Measurements from ENCODE around the gene NUBPL. TPM values are rescaled to one million over a fixed set of nuclear protein-coding genes. Genes with fewer than 3 reads are reported as not detected.
A peak's percentile ranks its signal among the peaks of the same experiment; 100 is the strongest.

Gene NUBPL
- total RNA-seq, 1 donor from 2014 or later = 11.0 TPM

DNA sequence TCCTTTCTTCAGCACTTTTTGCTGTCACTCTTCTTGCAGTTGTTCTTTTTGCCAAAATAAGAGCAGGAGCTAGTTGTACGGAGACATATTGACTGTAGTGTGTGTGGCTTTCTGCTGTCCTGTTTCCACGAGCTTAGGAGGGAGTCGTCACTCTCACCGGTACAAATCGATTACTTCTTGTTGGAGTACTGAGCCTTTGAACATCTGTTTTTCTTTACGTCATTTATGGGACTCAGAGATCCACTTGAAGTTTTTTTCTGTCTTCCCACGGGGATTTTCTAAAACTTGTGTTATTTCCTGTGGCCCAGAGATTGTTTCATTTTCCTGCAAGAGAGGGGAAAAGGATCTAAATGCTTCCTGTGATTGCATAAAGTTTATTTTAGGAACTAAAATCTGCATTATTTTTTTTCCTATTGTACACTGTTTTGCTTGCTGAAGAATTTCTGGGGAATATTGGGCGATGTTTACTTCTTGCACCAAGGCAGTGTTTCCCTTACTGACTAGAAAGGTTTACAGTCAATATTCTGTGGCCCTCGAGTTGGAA lies 316.1 kb downstream of the NUBPL start:
- H3K4me3 ChIP-seq (ENCODE audit: low read length in 3 of 3) = peak overlapping the region; percentile 18 to 36 (median 25)
- H3K9ac ChIP-seq (ENCODE audit: low read depth in 1 of 3, low read length in 3 of 3) = peak overlapping the region in 1 of 3 donors; percentile 55
- H3K27me3 ChIP-seq (ENCODE audit: control insufficient read depth in 3 of 3, insufficient read depth in 3 of 3, low read length in 3 of 3) = no peaks in the 10 kb centered on the region
- H3K36me3 ChIP-seq (ENCODE audit: control insufficient read depth in 3 of 3, insufficient read depth in 3 of 3, low read length in 3 of 3) = no peaks in the 10 kb centered on the region
- peak overlapping the region; percentile 76 for H3K27ac ChIP-seq (ENCODE audit: low read depth, low read length)
- peaks cover 0 to 3% (median 0%) of the 10 kb centered on the region in 3 donors for H3K4me1 ChIP-seq (ENCODE audit: control insufficient read depth in 3 of 3, insufficient read depth in 3 of 3, low read length in 3 of 3)
- H3K9me3 ChIP-seq (ENCODE audit: control insufficient read depth in 3 of 3, low read length in 3 of 3) = no peaks in the 10 kb centered on the region

DNA sequence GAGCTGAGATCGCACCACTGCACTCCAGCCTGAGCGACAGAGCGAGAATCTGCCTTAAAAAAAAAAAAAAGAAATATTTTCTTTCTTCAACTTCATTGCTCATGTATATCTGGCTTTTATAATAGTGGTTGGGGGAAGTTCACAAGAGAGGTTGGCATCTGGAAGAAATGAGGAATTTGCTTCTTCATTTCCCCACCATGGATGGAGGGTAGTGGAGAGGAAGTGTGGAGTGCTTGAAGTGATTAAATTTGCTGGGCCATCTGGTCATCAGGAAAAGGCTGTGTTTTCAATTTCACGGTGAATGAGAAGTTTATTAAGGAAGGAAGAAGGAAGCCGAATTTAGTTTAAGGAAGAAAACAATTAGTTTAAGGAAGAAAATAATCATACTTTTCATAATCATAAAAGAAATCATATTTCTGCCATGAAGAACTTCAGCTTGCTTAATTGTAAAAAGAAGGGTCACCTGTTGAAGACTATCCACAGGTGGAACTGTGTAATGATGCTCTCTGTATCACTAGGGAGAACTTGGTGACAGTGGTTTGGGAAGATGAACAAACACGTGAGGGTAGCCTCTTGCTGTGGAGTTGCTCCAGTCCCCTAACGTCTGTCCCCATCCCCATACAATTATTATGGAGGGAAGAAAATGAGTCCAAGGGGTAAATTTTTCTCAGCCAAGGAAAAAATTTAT lies 318.6 kb downstream of the NUBPL start:
- Histone ChIP-seq H3K27ac (ENCODE audit: low read depth, low read length) (no peak overlapping the region), H3K9me3 (ENCODE audit: control insufficient read depth in 3 of 3, low read length in 3 of 3) (no peaks in the 10 kb centered on the region), H3K9ac (ENCODE audit: low read depth in 1 of 3, low read length in 3 of 3) (no peak overlapping the region), H3K27me3 (ENCODE audit: control insufficient read depth in 3 of 3, insufficient read depth in 3 of 3, low read length in 3 of 3) (no peaks in the 10 kb centered on the region), H3K36me3 (ENCODE audit: control insufficient read depth in 3 of 3, insufficient read depth in 3 of 3, low read length in 3 of 3) (no peaks in the 10 kb centered on the region), H3K4me1 (ENCODE audit: control insufficient read depth in 3 of 3, insufficient read depth in 3 of 3, low read length in 3 of 3) (peaks cover 0 to 3% (median 0%) of the 10 kb centered on the region in 3 donors), H3K4me3 (ENCODE audit: low read length in 3 of 3) (no peak overlapping the region)

DNA sequence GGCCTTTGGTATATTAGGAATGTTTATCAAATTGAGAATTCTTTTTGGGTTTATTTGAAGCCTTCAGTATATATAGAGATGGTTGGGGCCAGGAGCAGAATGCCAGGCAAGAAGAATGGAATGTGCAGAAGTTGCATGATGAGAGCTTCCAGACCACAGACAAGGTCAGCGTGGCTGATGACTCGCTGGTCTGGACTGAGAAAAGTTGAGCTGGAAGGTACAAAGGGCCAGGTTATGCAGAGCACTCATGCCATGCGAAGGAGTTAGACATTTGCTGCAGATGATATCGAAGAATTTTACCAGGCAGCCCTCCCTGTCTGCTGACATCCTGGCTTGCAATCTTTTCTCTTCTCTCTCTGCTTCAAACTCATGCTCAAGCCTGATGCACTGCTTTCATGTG lies 319.7 kb downstream of the NUBPL start:
- no peak overlapping the region for H3K9ac ChIP-seq (ENCODE audit: low read depth in 1 of 3, low read length in 3 of 3)
- peaks cover 0 to 3% (median 0%) of the 10 kb centered on the region in 3 donors for H3K4me1 ChIP-seq (ENCODE audit: control insufficient read depth in 3 of 3, insufficient read depth in 3 of 3, low read length in 3 of 3)
- no peaks in the 10 kb centered on the region for H3K36me3 ChIP-seq (ENCODE audit: control insufficient read depth in 3 of 3, insufficient read depth in 3 of 3, low read length in 3 of 3)
- no peak overlapping the region for H3K27ac ChIP-seq (ENCODE audit: low read depth, low read length)
- H3K27me3 ChIP-seq (ENCODE audit: control insufficient read depth in 3 of 3, insufficient read depth in 3 of 3, low read length in 3 of 3) = no peaks in the 10 kb centered on the region
- no peak overlapping the region for H3K4me3 ChIP-seq (ENCODE audit: low read length in 3 of 3)
- no peaks in the 10 kb centered on the region for H3K9me3 ChIP-seq (ENCODE audit: control insufficient read depth in 3 of 3, low read length in 3 of 3)

DNA sequence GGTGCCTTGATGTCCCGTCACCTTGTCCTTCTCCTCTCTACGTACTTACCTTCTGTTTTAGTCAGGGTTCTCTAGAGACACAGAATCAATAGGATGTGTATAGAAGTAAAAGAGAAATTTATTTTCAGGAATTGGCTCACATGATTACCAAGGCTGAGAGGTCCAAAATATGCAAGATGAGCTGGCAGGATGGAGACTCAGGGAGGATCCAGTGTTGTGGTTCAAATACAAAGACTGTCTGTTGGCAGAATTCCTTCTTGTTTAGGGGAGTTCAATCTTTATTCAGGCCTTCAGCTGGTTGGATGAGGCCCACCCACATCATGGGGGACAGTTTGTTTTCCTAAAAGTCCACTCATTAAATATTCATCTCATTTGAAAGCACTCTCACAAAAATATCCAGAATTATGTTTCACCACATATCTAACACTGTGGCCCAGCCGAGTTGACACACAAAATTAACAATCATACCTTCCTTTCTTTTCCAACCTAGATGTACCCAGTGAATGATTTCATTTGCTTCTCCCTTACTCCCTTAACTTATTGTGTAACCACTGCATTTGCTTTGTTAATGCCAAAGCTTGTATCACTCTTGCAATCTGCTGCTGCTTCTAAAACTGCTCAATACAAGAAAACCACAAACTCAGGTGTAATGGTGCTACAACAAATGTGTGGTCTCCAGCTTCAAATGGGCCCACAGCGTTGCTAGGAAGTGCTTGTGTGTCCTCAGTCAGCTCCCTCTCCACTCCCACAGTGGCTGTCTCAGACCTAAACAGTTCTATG lies 320.5 kb downstream of the NUBPL start:
- Histone ChIP-seq H3K36me3 (ENCODE audit: control insufficient read depth in 3 of 3, insufficient read depth in 3 of 3, low read length in 3 of 3) (no peaks in the 10 kb centered on the region), H3K9me3 (ENCODE audit: control insufficient read depth in 3 of 3, low read length in 3 of 3) (no peaks in the 10 kb centered on the region), H3K27me3 (ENCODE audit: control insufficient read depth in 3 of 3, insufficient read depth in 3 of 3, low read length in 3 of 3) (no peaks in the 10 kb centered on the region), H3K4me1 (ENCODE audit: control insufficient read depth in 3 of 3, insufficient read depth in 3 of 3, low read length in 3 of 3) (peaks cover 0 to 3% (median 0%) of the 10 kb centered on the region in 3 donors), H3K27ac (ENCODE audit: low read depth, low read length) (no peak overlapping the region), H3K9ac (ENCODE audit: low read depth in 1 of 3, low read length in 3 of 3) (no peak overlapping the region), H3K4me3 (ENCODE audit: low read length in 3 of 3) (no peak overlapping the region)

DNA sequence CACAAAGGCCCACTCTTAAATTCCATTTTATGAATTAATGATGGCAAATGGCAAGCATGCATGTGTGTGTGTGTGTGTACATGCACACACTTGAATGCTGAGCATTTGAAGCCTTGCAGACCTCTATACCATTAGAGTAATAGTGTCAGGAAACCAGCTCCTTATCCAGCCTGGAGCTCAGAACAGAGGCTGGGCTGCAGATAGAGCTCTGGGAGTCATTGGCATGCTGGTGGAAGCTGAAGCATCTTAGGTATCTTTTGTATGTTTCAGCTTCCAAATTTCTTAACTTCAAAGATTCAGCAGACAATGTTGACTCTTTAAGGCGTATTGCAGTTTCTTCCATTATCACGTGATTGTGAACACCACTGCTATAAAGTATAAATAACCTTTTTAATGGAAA lies 323.0 kb downstream of the NUBPL start:
- Histone ChIP-seq H3K4me1 (ENCODE audit: control insufficient read depth in 3 of 3, insufficient read depth in 3 of 3, low read length in 3 of 3) (no peaks in the 10 kb centered on the region), H3K27ac (ENCODE audit: low read depth, low read length) (no peak overlapping the region), H3K36me3 (ENCODE audit: control insufficient read depth in 3 of 3, insufficient read depth in 3 of 3, low read length in 3 of 3) (no peaks in the 10 kb centered on the region), H3K4me3 (ENCODE audit: low read length in 3 of 3) (no peak overlapping the region), H3K9me3 (ENCODE audit: control insufficient read depth in 3 of 3, low read length in 3 of 3) (no peaks in the 10 kb centered on the region), H3K27me3 (ENCODE audit: control insufficient read depth in 3 of 3, insufficient read depth in 3 of 3, low read length in 3 of 3) (no peaks in the 10 kb centered on the region), H3K9ac (ENCODE audit: low read depth in 1 of 3, low read length in 3 of 3) (no peak overlapping the region)

DNA sequence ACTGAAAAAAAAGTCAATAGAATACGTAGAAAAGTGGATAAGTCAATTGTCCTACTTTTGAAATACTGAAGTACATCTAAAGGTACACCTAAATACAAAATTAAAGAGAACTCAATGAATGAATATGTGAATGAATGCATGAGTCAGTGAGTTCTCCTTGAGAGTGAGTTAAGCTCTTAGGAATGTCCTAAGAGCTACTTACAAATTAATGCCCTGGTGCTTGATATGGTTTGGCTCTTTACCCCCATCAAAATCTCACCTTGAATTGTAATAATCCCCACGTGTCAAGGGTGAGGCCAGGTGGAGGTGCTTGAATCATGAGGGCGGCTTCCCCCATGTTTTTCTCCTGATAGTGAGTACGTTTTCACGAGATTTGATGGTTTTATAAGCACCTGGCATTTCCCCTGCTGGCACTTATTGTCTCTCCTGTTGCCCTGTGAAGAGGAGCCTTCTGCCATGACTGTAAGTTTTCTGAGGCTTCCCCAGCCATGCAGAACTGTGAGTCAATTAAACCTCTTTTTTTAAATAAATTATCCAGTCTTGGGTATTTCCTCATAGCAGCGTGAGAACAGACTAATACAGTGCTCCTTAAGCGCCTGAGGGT lies 323.7 kb downstream of the NUBPL start:
- no peak overlapping the region for H3K27ac ChIP-seq (ENCODE audit: low read depth, low read length)
- no peaks in the 10 kb centered on the region for H3K9me3 ChIP-seq (ENCODE audit: control insufficient read depth in 3 of 3, low read length in 3 of 3)
- H3K27me3 ChIP-seq (ENCODE audit: control insufficient read depth in 3 of 3, insufficient read depth in 3 of 3, low read length in 3 of 3) = no peaks in the 10 kb centered on the region
- no peaks in the 10 kb centered on the region for H3K36me3 ChIP-seq (ENCODE audit: control insufficient read depth in 3 of 3, insufficient read depth in 3 of 3, low read length in 3 of 3)
- no peak overlapping the region for H3K4me3 ChIP-seq (ENCODE audit: low read length in 3 of 3)
- H3K4me1 ChIP-seq (ENCODE audit: control insufficient read depth in 3 of 3, insufficient read depth in 3 of 3, low read length in 3 of 3) = no peaks in the 10 kb centered on the region
- no peak overlapping the region for H3K9ac ChIP-seq (ENCODE audit: low read depth in 1 of 3, low read length in 3 of 3)

DNA sequence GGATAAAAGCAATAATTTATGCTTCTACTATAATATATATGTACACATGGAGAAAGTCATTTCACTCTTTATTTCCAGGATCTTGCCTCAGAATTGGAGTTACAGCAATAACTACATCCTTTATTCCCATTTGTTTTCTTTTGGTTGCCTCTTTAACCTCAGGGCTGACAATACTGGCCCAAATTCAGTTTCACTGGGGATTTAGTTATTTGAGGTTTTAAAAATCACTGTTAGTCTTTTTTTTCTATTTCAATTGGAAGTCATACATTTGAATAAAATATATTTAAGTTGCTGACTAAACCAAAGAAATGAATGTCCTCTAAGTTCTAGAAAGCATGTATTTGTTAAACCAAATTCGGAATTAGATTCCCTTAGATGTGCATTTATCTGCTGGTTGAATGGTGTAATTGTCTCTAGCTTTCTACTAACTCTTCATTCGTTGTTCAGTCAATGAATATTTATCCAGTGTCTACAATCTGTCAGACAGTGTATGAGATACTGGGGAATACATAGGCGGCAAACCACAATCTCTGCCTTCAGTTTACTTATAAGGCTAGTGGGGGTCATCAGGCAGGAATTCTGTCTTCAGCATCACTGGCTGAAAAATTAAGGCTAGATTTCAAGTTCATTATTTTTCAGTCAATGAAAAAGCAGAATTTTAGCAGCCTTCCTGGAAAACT lies 325.1 kb downstream of the NUBPL start:
- Histone ChIP-seq H3K4me3 (ENCODE audit: low read length in 3 of 3) (no peak overlapping the region), H3K9me3 (ENCODE audit: control insufficient read depth in 3 of 3, low read length in 3 of 3) (no peaks in the 10 kb centered on the region), H3K36me3 (ENCODE audit: control insufficient read depth in 3 of 3, insufficient read depth in 3 of 3, low read length in 3 of 3) (no peaks in the 10 kb centered on the region), H3K9ac (ENCODE audit: low read depth in 1 of 3, low read length in 3 of 3) (no peak overlapping the region), H3K27me3 (ENCODE audit: control insufficient read depth in 3 of 3, insufficient read depth in 3 of 3, low read length in 3 of 3) (no peaks in the 10 kb centered on the region), H3K4me1 (ENCODE audit: control insufficient read depth in 3 of 3, insufficient read depth in 3 of 3, low read length in 3 of 3) (no peaks in the 10 kb centered on the region), H3K27ac (ENCODE audit: low read depth, low read length) (no peak overlapping the region)

DNA sequence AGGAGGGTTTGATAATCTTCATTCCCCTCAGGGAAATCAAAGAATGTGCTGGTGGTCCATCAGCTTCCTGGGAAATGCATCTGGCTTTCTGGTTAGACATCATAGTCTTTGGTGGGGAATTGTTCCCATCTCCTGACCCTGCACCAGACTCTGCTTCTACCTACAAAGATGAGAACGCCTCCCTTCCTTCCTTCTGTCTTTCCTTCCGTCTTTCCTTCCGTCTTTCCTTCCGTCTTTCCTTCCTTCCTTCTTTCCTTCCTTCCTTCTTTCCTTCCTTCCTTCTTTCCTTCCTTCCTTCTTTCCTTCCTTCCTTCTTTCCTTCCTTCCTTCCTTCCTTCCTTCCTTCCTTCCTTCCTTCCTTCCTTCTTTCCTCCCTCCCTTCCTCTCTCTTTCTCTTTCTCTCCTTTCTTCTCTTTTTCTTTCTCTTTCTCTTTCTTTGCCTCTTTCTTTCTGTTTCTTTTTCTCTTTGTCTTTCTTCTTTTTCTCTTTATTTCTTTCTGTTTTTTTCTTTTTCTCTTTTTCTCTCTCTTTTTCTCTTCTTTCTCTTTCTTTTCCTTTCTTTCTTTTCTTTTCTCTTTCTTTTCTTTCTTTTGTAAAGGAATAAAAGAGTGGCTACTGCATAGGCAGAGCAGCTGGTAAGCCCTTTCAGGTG lies 326.9 kb downstream of the NUBPL start:
- no peaks in the 10 kb centered on the region for H3K27me3 ChIP-seq (ENCODE audit: control insufficient read depth in 3 of 3, insufficient read depth in 3 of 3, low read length in 3 of 3)
- H3K4me3 ChIP-seq (ENCODE audit: low read length in 3 of 3) = no peak overlapping the region
- no peaks in the 10 kb centered on the region for H3K9me3 ChIP-seq (ENCODE audit: control insufficient read depth in 3 of 3, low read length in 3 of 3)
- no peaks in the 10 kb centered on the region for H3K36me3 ChIP-seq (ENCODE audit: control insufficient read depth in 3 of 3, insufficient read depth in 3 of 3, low read length in 3 of 3)
- H3K4me1 ChIP-seq (ENCODE audit: control insufficient read depth in 3 of 3, insufficient read depth in 3 of 3, low read length in 3 of 3) = peaks cover under 1 to 4% (median under 1%) of the 10 kb centered on the region in 3 donors
- H3K27ac ChIP-seq (ENCODE audit: low read depth, low read length) = no peak overlapping the region
- H3K9ac ChIP-seq (ENCODE audit: low read depth in 1 of 3, low read length in 3 of 3) = no peak overlapping the region

DNA sequence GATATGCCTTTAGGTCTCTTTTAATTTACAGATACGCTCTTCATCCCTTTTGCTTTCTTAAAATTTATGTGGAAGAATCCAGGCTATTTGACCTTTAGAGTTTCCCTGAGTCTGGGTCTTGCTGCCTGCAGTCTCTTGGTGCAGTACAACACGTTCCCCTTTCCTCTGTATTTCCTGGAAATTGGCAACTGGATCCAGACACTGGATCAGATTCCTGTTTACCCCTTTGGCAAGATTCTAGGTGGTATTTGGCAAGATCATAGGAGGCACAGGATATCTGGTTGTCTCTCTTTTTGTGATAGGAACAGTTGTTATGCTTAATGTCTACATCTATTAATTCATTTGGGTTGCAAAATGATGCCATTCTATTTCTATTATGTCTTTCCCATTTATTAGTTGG lies 328.1 kb downstream of the NUBPL start:
- H3K9ac ChIP-seq (ENCODE audit: low read depth in 1 of 3, low read length in 3 of 3) = no peak overlapping the region
- no peaks in the 10 kb centered on the region for H3K27me3 ChIP-seq (ENCODE audit: control insufficient read depth in 3 of 3, insufficient read depth in 3 of 3, low read length in 3 of 3)
- H3K9me3 ChIP-seq (ENCODE audit: control insufficient read depth in 3 of 3, low read length in 3 of 3) = no peaks in the 10 kb centered on the region
- H3K4me1 ChIP-seq (ENCODE audit: control insufficient read depth in 3 of 3, insufficient read depth in 3 of 3, low read length in 3 of 3) = peaks cover 6% of the 10 kb centered on the region in 3 donors
- H3K36me3 ChIP-seq (ENCODE audit: control insufficient read depth in 3 of 3, insufficient read depth in 3 of 3, low read length in 3 of 3) = no peaks in the 10 kb centered on the region
- no peak overlapping the region for H3K27ac ChIP-seq (ENCODE audit: low read depth, low read length)
- H3K4me3 ChIP-seq (ENCODE audit: low read length in 3 of 3) = no peak overlapping the region
